ENCODE results near the gene UBE2E2. TPM values are rescaled to one million over a fixed set of nuclear protein-coding genes. Genes with fewer than 3 reads are reported as not detected.
A peak's percentile ranks its signal among the peaks of the same experiment; 100 is the strongest.

UBE2E2 gene
- total and polyA plus RNA-seq, 2 donors from 2014 or later: 40.9 to 61.7 TPM

GRCh38 chr3:23258110-23258509, 55.0 kb downstream of the UBE2E2 start:
- H3K27me3 ChIP-seq (ENCODE audit: control insufficient read depth, insufficient read depth, low read length): no peaks in the 10 kb centered on the region
- no peaks in the 10 kb centered on the region for H3K36me3 ChIP-seq (ENCODE audit: control insufficient read depth in 2 of 3, insufficient read depth in 3 of 3, low read length in 3 of 3)
- no peak overlapping the region for H3K4me3 ChIP-seq (ENCODE audit: low read length in 3 of 3)
- TF ChIP-seq CTCF (IDR thresholded peaks at IDR 0.05; ENCODE audit: borderline replicate concordance, extremely low read depth, insufficient read depth): no peak
- H3K4me1 ChIP-seq (ENCODE audit: control insufficient read depth in 2 of 3, insufficient read depth in 2 of 3, low read depth in 1 of 3, low read length in 3 of 3): peaks cover 0 to 16% (median 2%) of the 10 kb centered on the region in 3 donors
- DNase-seq (no peak), FAIRE-seq (no peak)
- intact Hi-C loops (cut with DNase I): no loop called here
- no peaks in the 10 kb centered on the region for H3K9me3 ChIP-seq (ENCODE audit: control insufficient read depth in 2 of 3, insufficient read depth in 1 of 3, low read length in 3 of 3)
- no peak overlapping the region for H3K9ac ChIP-seq (ENCODE audit: low read length in 3 of 3)
- H3K27ac ChIP-seq (ENCODE audit: low read depth in 2 of 2, low read length in 2 of 2): no peak overlapping the region

DNA sequence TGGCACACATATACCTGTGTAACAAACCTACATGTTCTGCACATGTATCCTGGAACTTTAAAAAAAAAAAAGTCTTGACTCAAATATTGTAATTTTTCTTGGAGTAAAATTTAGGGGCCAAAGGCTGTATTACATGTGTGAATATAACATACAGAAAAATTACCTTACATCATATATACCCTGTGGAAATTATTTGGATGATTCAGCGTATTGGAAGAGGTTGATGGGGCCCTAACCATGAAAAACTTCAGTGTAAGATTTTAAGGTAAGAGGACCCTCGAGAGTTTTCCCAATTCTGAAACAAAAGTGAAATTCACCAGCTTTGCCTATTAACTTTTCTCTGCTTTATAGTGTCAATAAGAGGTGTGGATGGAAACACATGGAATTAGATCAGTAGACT, 56.4 kb downstream of the UBE2E2 start:
- no peak for FAIRE-seq
- intact Hi-C loops (cut with DNase I): no loop called here
- no peaks in the 10 kb centered on the region for H3K9me3 ChIP-seq (ENCODE audit: control insufficient read depth in 2 of 3, insufficient read depth in 1 of 3, low read length in 3 of 3)
- H3K27ac ChIP-seq (ENCODE audit: low read depth in 2 of 2, low read length in 2 of 2): no peak overlapping the region
- H3K9ac ChIP-seq (ENCODE audit: low read length in 3 of 3): no peak overlapping the region
- no peak overlapping the region for H3K4me3 ChIP-seq (ENCODE audit: low read length in 3 of 3)
- no peak for TF ChIP-seq CTCF (IDR thresholded peaks at IDR 0.05; ENCODE audit: borderline replicate concordance, extremely low read depth, insufficient read depth)
- no peaks in the 10 kb centered on the region for H3K36me3 ChIP-seq (ENCODE audit: control insufficient read depth in 2 of 3, insufficient read depth in 3 of 3, low read length in 3 of 3)
- H3K4me1 ChIP-seq (ENCODE audit: control insufficient read depth in 2 of 3, insufficient read depth in 2 of 3, low read depth in 1 of 3, low read length in 3 of 3): peaks cover 0 to 10% (median 2%) of the 10 kb centered on the region in 3 donors
- no peak for DNase-seq
- H3K27me3 ChIP-seq (ENCODE audit: control insufficient read depth, insufficient read depth, low read length): no peaks in the 10 kb centered on the region

DNA sequence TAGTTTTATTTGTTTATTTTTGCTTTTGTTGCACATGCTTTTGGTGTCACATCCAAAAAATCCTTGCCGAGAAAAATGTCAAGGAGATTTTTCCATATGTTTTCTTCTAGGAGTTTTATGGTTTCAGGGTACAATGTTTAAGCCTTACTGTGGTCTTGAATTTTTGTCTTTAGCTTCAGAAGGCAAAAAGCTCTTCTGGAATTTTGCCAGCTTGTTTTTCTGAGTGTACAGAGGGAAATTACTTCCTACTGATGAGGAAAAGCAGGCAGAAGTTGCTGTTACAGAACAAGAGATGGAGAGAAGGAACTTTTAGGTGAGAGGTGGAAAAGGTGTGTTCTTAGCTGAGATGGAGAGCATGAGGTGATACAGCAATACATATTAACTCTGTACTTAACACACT, 59.6 kb downstream of the UBE2E2 start:
- intact Hi-C loops (cut with DNase I): no loop called here
- no peaks in the 10 kb centered on the region for H3K27me3 ChIP-seq (ENCODE audit: control insufficient read depth, insufficient read depth, low read length)
- no peak overlapping the region for H3K27ac ChIP-seq (ENCODE audit: low read depth in 2 of 2, low read length in 2 of 2)
- H3K4me3 ChIP-seq (ENCODE audit: low read length in 3 of 3): no peak overlapping the region
- no peaks in the 10 kb centered on the region for H3K9me3 ChIP-seq (ENCODE audit: control insufficient read depth in 2 of 3, insufficient read depth in 1 of 3, low read length in 3 of 3)
- FAIRE-seq (no peak), DNase-seq (peak in 1 of 5 donors; percentile 31)
- no peak for TF ChIP-seq CTCF (IDR thresholded peaks at IDR 0.05; ENCODE audit: borderline replicate concordance, extremely low read depth, insufficient read depth)
- H3K36me3 ChIP-seq (ENCODE audit: control insufficient read depth in 2 of 3, insufficient read depth in 3 of 3, low read length in 3 of 3): no peaks in the 10 kb centered on the region
- H3K9ac ChIP-seq (ENCODE audit: low read length in 3 of 3): no peak overlapping the region
- H3K4me1 ChIP-seq (ENCODE audit: control insufficient read depth in 2 of 3, insufficient read depth in 2 of 3, low read depth in 1 of 3, low read length in 3 of 3): no peaks in the 10 kb centered on the region

- no peak overlapping the region for H3K4me3 ChIP-seq (ENCODE audit: low read length in 3 of 3)
- no peak for TF ChIP-seq CTCF (IDR thresholded peaks at IDR 0.05; ENCODE audit: borderline replicate concordance, extremely low read depth, insufficient read depth)
- H3K27ac ChIP-seq (ENCODE audit: low read depth in 2 of 2, low read length in 2 of 2): no peak overlapping the region
- no peak overlapping the region for H3K9ac ChIP-seq (ENCODE audit: low read length in 3 of 3)
- H3K9me3 ChIP-seq (ENCODE audit: control insufficient read depth in 2 of 3, insufficient read depth in 1 of 3, low read length in 3 of 3): no peaks in the 10 kb centered on the region
- H3K4me1 ChIP-seq (ENCODE audit: control insufficient read depth in 2 of 3, insufficient read depth in 2 of 3, low read depth in 1 of 3, low read length in 3 of 3): no peaks in the 10 kb centered on the region
- H3K36me3 ChIP-seq (ENCODE audit: control insufficient read depth in 2 of 3, insufficient read depth in 3 of 3, low read length in 3 of 3): no peaks in the 10 kb centered on the region
- no peak for FAIRE-seq
- intact Hi-C loops (cut with DNase I): no loop called here
- no peaks in the 10 kb centered on the region for H3K27me3 ChIP-seq (ENCODE audit: control insufficient read depth, insufficient read depth, low read length)
- no peak for DNase-seq
Measured at GRCh38 chr3:23263796-23264195, 60.7 kb downstream of the UBE2E2 start.
